Measurements from ENCODE around the gene SENP6.
"Not testable (repeated sequence)": the region's sequence is repeated elsewhere in the genome, so short reads cannot be mapped to it uniquely, and the experiment has no call there.

DNA sequence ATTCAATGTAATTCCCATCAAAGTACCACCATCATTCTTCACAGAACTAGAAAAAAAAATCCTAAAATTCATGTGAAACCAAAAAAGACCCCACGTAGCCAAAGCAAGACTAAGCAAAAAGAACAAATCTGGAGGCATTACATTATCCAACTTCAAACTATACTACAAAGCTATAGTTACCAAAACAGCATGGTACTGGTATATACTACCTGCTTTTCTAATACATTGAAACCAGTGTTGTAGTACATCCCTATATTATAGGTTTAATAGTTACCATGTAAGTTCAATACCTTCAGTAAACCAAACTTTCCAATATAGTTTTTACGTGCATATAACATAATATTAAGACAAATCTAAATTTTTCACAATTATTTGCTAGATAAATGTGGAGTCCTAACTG, 17.1 kb upstream of the SENP6 start:
- TF ChIP-seq POLR2A (IDR thresholded peaks at IDR 0.05; ENCODE audit: low read depth, low read length); POLR2AphosphoS5 (IDR thresholded peaks at IDR 0.05; ENCODE audit: low read depth, low read length); PAX5 (IDR thresholded peaks at IDR 0.05; ENCODE audit: insufficient read depth, low read length, severe bottlenecking); SPI1 (IDR thresholded peaks at IDR 0.05; ENCODE audit: low read depth, low read length); TAF1 (IDR thresholded peaks at IDR 0.05; ENCODE audit: low read depth, low read length); POU2F2 (IDR thresholded peaks at IDR 0.05; ENCODE audit: low read depth, low read length): not testable (repeated sequence)

Measured in GM12891 (cell line).